Gastroesophageal sphincter (tissue), 4 donors: Measurements from ENCODE around the gene DYNC1LI2. TPM values are rescaled to one million over a fixed set of nuclear protein-coding genes. Genes with fewer than 3 reads are reported as not detected.

Experiments
- ATAC-seq: fragments of 150-250 bp; one replicate; pipeline ENCODE4 v1.9.1; 2016; ENCODE audit warnings: mild to moderate bottlenecking, moderate library complexity
- H3K27ac ChIP-seq, 4 donors: fragments of 200-600 bp; sonication (generic) in 3 of 4; 1 replicate in 3 of 4; 2 replicates in 1 of 4; pipeline ENCODE4 v1.5.1; 2016 to 2019
- H3K27me3 ChIP-seq: fragments of 200-600 bp; sonication (generic); one replicate; pipeline ENCODE4 v1.5.1; 2019
- H3K36me3 ChIP-seq, 2 donors: fragments of 200-600 bp; sonication (generic); one replicate each; pipeline ENCODE4 v1.5.1; 2019; ENCODE audit warnings: control low read depth in 1 of 2
- H3K4me1 ChIP-seq, 3 donors: fragments of 200-600 bp; sonication (generic); 1 replicate in 2 of 3; 2 replicates in 1 of 3; pipeline ENCODE4 v1.5.1; 2016 to 2019; ENCODE audit warnings: control low read depth in 2 of 3
- H3K4me3 ChIP-seq, 2 donors: fragments of 200-600 bp; sonication (generic); one replicate each; pipeline ENCODE4 v1.5.1; 2019; ENCODE audit warnings: mild to moderate bottlenecking in 1 of 2, moderate library complexity in 1 of 2
- H3K9me3 ChIP-seq, 3 donors: fragments of 200-600 bp; sonication (generic); one replicate each; pipeline ENCODE4 v1.5.1; 2017 to 2019; ENCODE audit warnings: control low read depth in 2 of 3
- CTCF ChIP-seq, 4 experiments: fragments of 200-600 bp in 2 of 4; fragments of 450-650 bp in 2 of 4; sonication (generic) in 1 of 4; IDR thresholded peaks; one replicate each; pipeline ENCODE4 v1.5.1; 2017 to 2019; ENCODE audit warnings: antibody characterized with exemption in 4 of 4, mild to moderate bottlenecking in 2 of 4, moderate library complexity in 2 of 4
- EP300 ChIP-seq: sonication (generic); formaldehyde crosslinking; IDR thresholded peaks from one replicate; pipeline ENCODE4 v1.6.1; 2017; ENCODE audit warnings: antibody characterized with exemption, mild to moderate bottlenecking
- POLR2A ChIP-seq, 2 donors: fragments of 450-650 bp; IDR thresholded peaks; one replicate each; pipeline ENCODE4 v1.6.1; 2017; ENCODE audit warnings: antibody characterized with exemption in 2 of 2, mild to moderate bottlenecking in 2 of 2, moderate library complexity in 1 of 2
- POLR2AphosphoS5 ChIP-seq: sonication (generic); formaldehyde crosslinking; IDR thresholded peaks from one replicate; pipeline ENCODE4 v1.6.1; 2017; ENCODE audit warnings: antibody characterized with exemption
- WGBS, 2 donors: methylation state at CpG; one replicate each; pipeline ENCODE4 v1.1.5; 2018; ENCODE audit warnings: low coverage in 1 of 2; 5-methylcytosine and 5-hydroxymethylcytosine counted together
- total RNA-seq, 4 donors: library from RNA; depleted of rRNA; stranded (reverse); fragments of >200 nt; gene quantifications; one replicate each; pipeline ENCODE4 v1.1.0, GENCODE V29; 2016

DYNC1LI2 gene
- total RNA-seq, 4 donors from 2014 or later, result 202 to 292 (median 219) TPM

- Histone ChIP-seq H3K36me3 (no peaks in the 10 kb centered on the region), H3K9me3 (no peaks in the 10 kb centered on the region), H3K27me3 (no peaks in the 10 kb centered on the region), H3K4me1 (peaks cover 0 to 31% (median 4%) of the 10 kb centered on the region in 3 donors), H3K4me3 (no peak overlapping the region), H3K27ac (no peak overlapping the region)
- no peak for ATAC-seq
- TF ChIP-seq EP300, result no peak
- 80% methylated on average over 2 of the region's 2 CpGs; no CpG with 5 or more reads in 1 of the 2 donors for WGBS, 2 donors
Observed at GRCh38 chr16:66701026-66701425, 50.4 kb downstream of the DYNC1LI2 start.

GRCh38 chr16:66699898-66700297 lies 51.5 kb downstream of the DYNC1LI2 start:
- no peaks in the 10 kb centered on the region for H3K9me3 ChIP-seq
- H3K4me3 ChIP-seq, result no peak overlapping the region
- H3K27ac ChIP-seq, result no peak overlapping the region
- H3K36me3 ChIP-seq, result no peaks in the 10 kb centered on the region
- 50% methylated on average over 1 of the region's 1 CpG; no CpG with 5 or more reads in 1 of the 2 donors for WGBS, 2 donors
- peaks cover 0 to 35% (median 8%) of the 10 kb centered on the region in 3 donors for H3K4me1 ChIP-seq
- H3K27me3 ChIP-seq, result no peaks in the 10 kb centered on the region
- no peak for TF ChIP-seq POLR2A (IDR thresholded peaks at IDR 0.05)
- no peak for TF ChIP-seq POLR2AphosphoS5
- no peak for TF ChIP-seq CTCF (IDR thresholded peaks at IDR 0.05)
- no peak for TF ChIP-seq EP300
- no peak for ATAC-seq

- ATAC-seq, result no peak
- Histone ChIP-seq H3K9me3 (no peaks in the 10 kb centered on the region), H3K4me3 (no peak overlapping the region), H3K27me3 (no peaks in the 10 kb centered on the region), H3K4me1 (peaks cover 0 to 31% (median 8%) of the 10 kb centered on the region in 3 donors), H3K27ac (no peak overlapping the region), H3K36me3 (no peaks in the 10 kb centered on the region)
- no peak for TF ChIP-seq EP300
- no peak for TF ChIP-seq POLR2A (IDR thresholded peaks at IDR 0.05)
- TF ChIP-seq CTCF (IDR thresholded peaks at IDR 0.05), result no peak
- no peak for TF ChIP-seq POLR2AphosphoS5
- 81 to 82% methylated on average over 6 to 7 of the region's 7 CpGs for WGBS, 2 donors
Observed at GRCh38 chr16:66698046-66698445, 53.4 kb downstream of the DYNC1LI2 start.

GRCh38 chr16:66696669-66697630 lies 54.5 kb downstream of the DYNC1LI2 start, which contains the start of gene CMTM4:
Gene CMTM4 (minus strand): TSS chr16:66696743. CDS start chr16:66696525, 218 bp downstream.
- peak; percentile 98 for ATAC-seq

More at GRCh38 chr16:66696669-66697630, 54.5 kb downstream of the DYNC1LI2 start, which contains the start of gene CMTM4:
- peaks cover 0 to 27% (median 8%) of the 10 kb centered on the region in 3 donors for H3K4me1 ChIP-seq
- WGBS, 2 donors, result 37 to 52% methylated on average over 5 to 6 of the region's 84 CpGs
- peak within 1 kb of the TSS; percentile 22 to 86 (median 82) for H3K27ac ChIP-seq
- no peaks in the 10 kb centered on the region for H3K9me3 ChIP-seq
- H3K36me3 ChIP-seq, result no peaks in the 10 kb centered on the region
- TF ChIP-seq POLR2A (IDR thresholded peaks at IDR 0.05), result peak in 1 of 2 donors; percentile 32
- no peak for TF ChIP-seq POLR2AphosphoS5
- TF ChIP-seq EP300, result no peak
- peak in 2 of 4 experiments; percentile 22 to 32 for TF ChIP-seq CTCF (IDR thresholded peaks at IDR 0.05)
- no peaks in the 10 kb centered on the region for H3K27me3 ChIP-seq
- H3K4me3 ChIP-seq, result peak within 1 kb of the TSS; percentile 51 to 86
